SK-N-SH (cell line): ENCODE results near the gene SAMD4A. TPM values are rescaled to one million over a fixed set of nuclear protein-coding genes. Genes with fewer than 3 reads are reported as not detected.

Experiments used
- CTCF ChIA-PET: fragments of 300-600, 350-600 bp; formaldehyde crosslinking; extraction: SDS; loops from one replicate; lab custom pipeline; 2021; lab: Yijun Ruan, JAX
- POLR2A ChIA-PET: fragments of 350-600 bp; sonication (Branson Sonifier 250); formaldehyde crosslinking; extraction: SDS; loops from one replicate; lab custom pipeline; 2020; ENCODE audit warnings: antibody characterized with exemption, inconsistent platforms; lab: Yijun Ruan, JAX
- DNase-seq: peaks from one replicate; pipeline ENCODE4 v3.0.0; 2012
- H2AFZ ChIP-seq: fragments of 200-600 bp; sonication (generic); 2 replicates; pipeline ENCODE4 v1.8.1; 2016; ENCODE audit warnings: antibody characterized with exemption, mild to moderate bottlenecking, low read depth
- H3F3A ChIP-seq: fragments of 200-600 bp; sonication (generic); replicated peaks from 2 replicates; pipeline ENCODE3; 2016; ENCODE audit warnings: antibody characterized with exemption, mild to moderate bottlenecking; ENCODE audit not compliant: insufficient read depth
- H3K27ac ChIP-seq, 2 experiments: fragments of 200-500 bp in 1 of 2; fragments of 200-600 bp in 1 of 2; sonication (Bioruptor generic) in 1 of 2; sonication (generic), shearing (Covaris generic) in 1 of 2; 2 replicates each; pipeline versions ENCODE4 v1.5.1 to v1.6.1; 2014 to 2016; ENCODE audit warnings: low read depth in 2 of 2, inconsistent platforms in 1 of 2, low read length in 1 of 2, mild to moderate bottlenecking in 1 of 2, mixed read lengths in 1 of 2
- H3K27me3 ChIP-seq: fragments of 200-600 bp; sonication (generic), shearing (Covaris generic); 2 replicates; pipeline ENCODE4 v1.6.1; 2016; ENCODE audit warnings: mixed run types; ENCODE audit not compliant: insufficient read depth
- H3K36me3 ChIP-seq, 2 experiments: fragments of 200-500 bp in 1 of 2; fragments of 200-600 bp in 1 of 2; sonication (Bioruptor generic) in 1 of 2; sonication (generic) in 1 of 2; replicated peaks in 1 of 2; 2 replicates each; pipeline versions ENCODE3 to v1.5.1; 2014 to 2016; ENCODE audit warnings: low read length in 1 of 2, mild to moderate bottlenecking in 1 of 2; ENCODE audit not compliant: insufficient read depth in 2 of 2, control insufficient read depth in 1 of 2
- H3K4me1 ChIP-seq, 2 experiments: fragments of 200-500 bp in 1 of 2; fragments of 200-600 bp in 1 of 2; sonication (Bioruptor generic) in 1 of 2; sonication (generic), shearing (Covaris generic) in 1 of 2; 2 replicates each; pipeline versions ENCODE4 v1.5.1 to v1.6.1; 2014 to 2016; ENCODE audit warnings: low read depth in 1 of 2, low read length in 1 of 2, mixed run types in 1 of 2; ENCODE audit not compliant: insufficient read depth in 2 of 2, control insufficient read depth in 1 of 2
- H3K4me2 ChIP-seq: fragments of 200-600 bp; sonication (generic), shearing (Covaris generic); 2 replicates; pipeline ENCODE4 v1.6.1; 2017; ENCODE audit warnings: mixed run types
- H3K4me3 ChIP-seq, 2 experiments: fragments of 200-500 bp in 1 of 2; fragments of 200-600 bp in 1 of 2; sonication (Bioruptor generic) in 1 of 2; sonication (generic), shearing (Covaris generic) in 1 of 2; 2 replicates each; pipeline versions ENCODE4 v1.5.1 to v1.8.1; 2014 to 2016; ENCODE audit warnings: low read depth in 2 of 2, inconsistent platforms in 1 of 2, low read length in 1 of 2, mild to moderate bottlenecking in 1 of 2, mixed read lengths in 1 of 2, moderate library complexity in 1 of 2
- H3K79me2 ChIP-seq: fragments of 200-600 bp; sonication (generic); 2 replicates; pipeline ENCODE4 v1.8.1; 2017; ENCODE audit warnings: mild to moderate bottlenecking; ENCODE audit not compliant: insufficient read depth
- H3K9ac ChIP-seq: fragments of 200-600 bp; sonication (generic); 2 replicates; pipeline ENCODE4 v1.6.1; 2017; ENCODE audit warnings: mixed run types
- H3K9me2 ChIP-seq: fragments of 200-600 bp; sonication (generic); 2 replicates; pipeline ENCODE4 v1.6.1; 2017; ENCODE audit warnings: mixed run types
- H3K9me3 ChIP-seq: fragments of 200-600 bp; sonication (generic); 2 replicates; pipeline ENCODE4 v1.6.1; 2017; ENCODE audit warnings: mixed run types, mild to moderate bottlenecking, moderate library complexity
- H4K20me1 ChIP-seq: fragments of 200-600 bp; sonication (generic); 2 replicates; pipeline ENCODE4 v1.6.1; 2017; ENCODE audit warnings: mild to moderate bottlenecking, mixed run types; ENCODE audit not compliant: insufficient read depth
- CHD2 ChIP-seq: fragments of 150-350 bp; IDR thresholded peaks from 2 replicates; pipeline ENCODE4 v1.6.1; 2018; ENCODE audit warnings: low read length; ENCODE audit not compliant: partially characterized antibody
- CTCF ChIP-seq: fragments of 200-600 bp; sonication (generic); IDR thresholded peaks from 2 replicates; pipeline ENCODE4 v1.6.1; 2017; ENCODE audit warnings: antibody characterized with exemption, mild to moderate bottlenecking, moderate library complexity
- FOXJ3 ChIP-seq: sonication (generic); formaldehyde crosslinking; IDR thresholded peaks from 2 replicates; pipeline ENCODE4 v1.5.1; 2020; ENCODE audit warnings: mild to moderate bottlenecking, missing genetic modification reagents
- MEF2A ChIP-seq: IDR thresholded peaks from 2 replicates; pipeline ENCODE4 v1.4.0; 2012; ENCODE audit warnings: low read depth, borderline replicate concordance
- NRF1 ChIP-seq: IDR thresholded peaks from 2 replicates; pipeline ENCODE4 v1.6.1; 2012; ENCODE audit warnings: low read depth, mild to moderate bottlenecking, low read length
- PBX3 ChIP-seq: IDR thresholded peaks from 2 replicates; pipeline ENCODE4; 2012
- REST ChIP-seq: IDR thresholded peaks from 2 replicates; pipeline ENCODE4 v1.6.1; 2012; ENCODE audit warnings: mild to moderate bottlenecking, low read depth, low read length, moderate library complexity
- RXRA ChIP-seq: IDR thresholded peaks from 2 replicates; pipeline ENCODE4 v1.4.0; 2012; ENCODE audit warnings: low read depth, mild to moderate bottlenecking, borderline replicate concordance
- SIN3A ChIP-seq: IDR thresholded peaks from 2 replicates; pipeline ENCODE4 v1.6.1; 2012; ENCODE audit warnings: low read depth, mild to moderate bottlenecking, low read length, moderate library complexity, borderline replicate concordance
- SMC3 ChIP-seq: IDR thresholded peaks from 2 replicates; pipeline ENCODE4 v1.6.1; 2012; ENCODE audit warnings: low read depth, low read length, improper control_type of control experiment
- TAF1 ChIP-seq: IDR thresholded peaks from 2 replicates; pipeline ENCODE4 v1.6.1; 2012; ENCODE audit warnings: low read depth, mild to moderate bottlenecking, low read length, moderate library complexity, borderline replicate concordance
- TEAD4 ChIP-seq: IDR thresholded peaks from 2 replicates; pipeline ENCODE4 v1.4.0; 2012; ENCODE audit warnings: mild to moderate bottlenecking, borderline replicate concordance; ENCODE audit not compliant: insufficient read depth
- USF1 ChIP-seq: IDR thresholded peaks from 2 replicates; pipeline ENCODE4 v1.4.0; 2012; ENCODE audit warnings: low read depth, borderline replicate concordance
- YY1 ChIP-seq: IDR thresholded peaks from 2 replicates; pipeline ENCODE4 v1.4.0; 2012; ENCODE audit warnings: low read depth, mild to moderate bottlenecking
- WGBS: methylation state at CpG from one replicate; pipeline ENCODE4 v1.1.6; 2017; ENCODE audit warnings: low lambda C conversion rate; 5-methylcytosine and 5-hydroxymethylcytosine counted together
- polyA plus RNA-seq, 3 experiments: library from polyadenylated mRNA; depleted of rRNA; stranded (reverse); fragments of >200 nt; gene quantifications; 2 replicates each; pipeline ENCODE4 v1.2.3, GENCODE V29; 2012
- TF ChIP-seq, protein P1 (sequence below): fragments of 150-350 bp; IDR thresholded peaks from 2 replicates; pipeline ENCODE4 v1.6.1; 2017; ENCODE audit warnings: antibody characterized with exemption, low read length, low read depth, borderline replicate concordance

Gene SAMD4A
- polyA plus RNA-seq, 1 of the 3 experiments (the other 2 are of a cell fraction) = 5.0 TPM

DNA sequence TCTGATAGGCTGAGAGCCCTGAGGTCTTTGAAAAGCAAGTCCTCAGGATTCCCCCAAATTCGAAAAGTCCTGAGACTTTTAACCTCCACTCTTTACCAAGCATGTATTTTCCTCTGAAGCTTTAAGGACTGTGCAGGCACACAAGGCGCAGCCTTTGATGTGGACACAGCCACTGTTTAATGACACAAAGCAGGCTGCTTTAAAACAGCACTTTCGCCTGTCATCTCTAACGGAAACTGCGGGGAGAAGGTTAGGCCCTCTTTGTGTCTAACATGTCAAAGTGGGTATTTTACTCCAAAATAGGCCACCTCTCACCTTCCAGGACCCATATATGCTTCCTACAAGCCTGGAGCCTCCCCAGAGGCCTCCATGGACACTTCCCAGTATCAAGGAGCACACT lies 176.5 kb downstream of the SAMD4A start:
- Histone ChIP-seq H3K27ac (no peak overlapping the region), H2AFZ (no peak overlapping the region), H3F3A (no peaks in the 10 kb centered on the region), H3K79me2 (peaks cover 75% of the 10 kb centered on the region), H3K4me3 (no peak overlapping the region), H3K9me3 (no peaks in the 10 kb centered on the region), H3K27me3 (no peaks in the 10 kb centered on the region), H3K4me2 (no peak overlapping the region), H3K9me2 (no peaks in the 10 kb centered on the region), H4K20me1 (peaks cover 27% of the 10 kb centered on the region), H3K4me1 (peaks cover 0 to 4% of the 10 kb centered on the region in 2 experiments; a peak in 1 of 4 replicates), H3K9ac (no peak overlapping the region), H3K36me3 (peaks cover 0 to 6% of the 10 kb centered on the region in 2 experiments)
- no peak for TF ChIP-seq TAF1
- TF ChIP-seq SMC3 = no peak
- no peak for TF ChIP-seq PBX3
- TF ChIP-seq, protein P1, sequence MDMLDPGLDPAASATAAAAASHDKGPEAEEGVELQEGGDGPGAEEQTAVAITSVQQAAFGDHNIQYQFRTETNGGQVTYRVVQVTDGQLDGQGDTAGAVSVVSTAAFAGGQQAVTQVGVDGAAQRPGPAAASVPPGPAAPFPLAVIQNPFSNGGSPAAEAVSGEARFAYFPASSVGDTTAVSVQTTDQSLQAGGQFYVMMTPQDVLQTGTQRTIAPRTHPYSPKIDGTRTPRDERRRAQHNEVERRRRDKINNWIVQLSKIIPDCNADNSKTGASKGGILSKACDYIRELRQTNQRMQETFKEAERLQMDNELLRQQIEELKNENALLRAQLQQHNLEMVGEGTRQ = no peak
- no peak for TF ChIP-seq SIN3A
- no peak for TF ChIP-seq USF1
- no peak for TF ChIP-seq CTCF
- TF ChIP-seq YY1 = no peak
- no peak for TF ChIP-seq RXRA
- no peak for TF ChIP-seq NRF1
- no peak for TF ChIP-seq CHD2
- 97% methylated on average over 5 of the region's 5 CpGs for WGBS
- no peak for DNase-seq
- ChIA-PET POLR2A (no interaction called here), CTCF (interaction anchor here (1.3 to 2.4 kb wide), 2 partner anchors 30 to 179 kb away, joined by 4 to 6 read pairs; no protein-coding TSS in a partner anchor)

GRCh38 chr14:54746019-54746418 lies 179.1 kb downstream of the SAMD4A start:
- H3K36me3 ChIP-seq = peaks cover 9% of the 10 kb centered on the region in 2 experiments
- peaks cover 55% of the 10 kb centered on the region; the same call in 1 of the 2 replicates for H3K79me2 ChIP-seq
- ChIA-PET POLR2A (no interaction called here), CTCF (interaction anchor here (2.0 kb wide), 1 partner anchor 28 kb away, joined by 5 read pairs; no protein-coding TSS in a partner anchor)
- H2AFZ ChIP-seq = no peak overlapping the region
- 0 out of 4 replicates have a peak, but pooled peaks cover 0 to 4% of the 10 kb centered on the region in 2 experiments for H3K4me1 ChIP-seq
- H3K9ac ChIP-seq = no peak overlapping the region
- no peak for DNase-seq
- H3K27me3 ChIP-seq = no peaks in the 10 kb centered on the region
- no peaks in the 10 kb centered on the region for H3K9me2 ChIP-seq
- H4K20me1 ChIP-seq = peaks cover 11% of the 10 kb centered on the region; the same call in 1 of the 2 replicates
- no peak overlapping the region for H3K4me3 ChIP-seq
- H3K27ac ChIP-seq = no peak overlapping the region
- 85% methylated on average over 3 of the region's 3 CpGs for WGBS
- TF ChIP-seq YY1 = no peak
- TF ChIP-seq RXRA = no peak
- no peak for TF ChIP-seq PBX3
- TF ChIP-seq REST = no peak
- no peak for TF ChIP-seq FOXJ3 (CRISPR knock-in tag)
- TF ChIP-seq TEAD4 = no peak
- TF ChIP-seq MEF2A = no peak
- TF ChIP-seq TAF1 = no peak
- H3F3A ChIP-seq = no peaks in the 10 kb centered on the region
- H3K4me2 ChIP-seq = no peak overlapping the region
- H3K9me3 ChIP-seq = no peaks in the 10 kb centered on the region
